Ascending aorta (tissue), 2 donors: ENCODE measurements around the gene SDK2. TPM values are rescaled to one million over a fixed set of nuclear protein-coding genes. Genes with fewer than 3 reads are reported as not detected.

Source experiments
- DNase-seq, 2 donors: peaks; one replicate each; pipeline ENCODE4 v3.0.0-alpha.2; 2019; ENCODE audit warnings: low spot score in 2 of 2
- H3K27ac ChIP-seq, 2 donors: fragments of 200-600 bp; sonication (generic); one replicate each; pipeline ENCODE4 v1.5.1; 2016 to 2017; ENCODE audit warnings: mild to moderate bottlenecking in 1 of 2
- H3K27me3 ChIP-seq: fragments of 200-600 bp; sonication (generic); one replicate; pipeline ENCODE4 v1.5.1; 2017
- H3K36me3 ChIP-seq, 2 donors: fragments of 200-600 bp; sonication (generic); one replicate each; pipeline ENCODE4 v1.5.1; 2016
- H3K4me1 ChIP-seq, 2 donors: fragments of 200-600 bp; sonication (generic); one replicate each; pipeline ENCODE4 v1.5.1; 2016 to 2017; ENCODE audit warnings: mild to moderate bottlenecking in 1 of 2
- H3K4me3 ChIP-seq, 2 donors: fragments of 200-600 bp; sonication (generic); one replicate each; pipeline ENCODE4 v1.5.1; 2016 to 2017; ENCODE audit warnings: mild to moderate bottlenecking in 1 of 2
- H3K9me3 ChIP-seq, 2 donors: fragments of 200-600 bp; sonication (generic); one replicate each; pipeline ENCODE4 v1.5.1; 2016
- CTCF ChIP-seq, 3 experiments: fragments of 200-600 bp in 2 of 3; fragments of 450-650 bp in 1 of 3; sonication (generic) in 2 of 3; IDR thresholded peaks; one replicate each; pipeline ENCODE4 v1.5.1; 2016 to 2019; ENCODE audit warnings: antibody characterized with exemption in 3 of 3, mild to moderate bottlenecking in 1 of 3, moderate library complexity in 1 of 3
- intact Hi-C: fragments of 100-400 bp; cut with DNase I; formaldehyde crosslinking; loops from one replicate; pipeline ENCODE4 v1.15.1; 2023
- total RNA-seq: library from RNA; depleted of rRNA; stranded (reverse); fragments of >200 nt; gene quantifications from one replicate; pipeline ENCODE4 v1.1.0, GENCODE V29; 2016

SDK2 gene
- total RNA-seq, 1 donor from 2014 or later, result 8.1 TPM

- no peak for TF ChIP-seq CTCF (IDR thresholded peaks at IDR 0.05)
- H3K27me3 ChIP-seq, result no peaks in the 10 kb centered on the region
- no peak overlapping the region for H3K27ac ChIP-seq
- peaks cover 0 to 7% of the 10 kb centered on the region in 2 donors for H3K36me3 ChIP-seq
- H3K9me3 ChIP-seq, result no peaks in the 10 kb centered on the region
- DNase-seq, result no peak
- H3K4me3 ChIP-seq, result no peak overlapping the region
- H3K4me1 ChIP-seq, result no peaks in the 10 kb centered on the region
- intact Hi-C loops, result no loop called here
Measured at GRCh38 chr17:73399056-73399455, 245.2 kb downstream of the SDK2 start.

- H3K9me3 ChIP-seq, result no peaks in the 10 kb centered on the region
- no peaks in the 10 kb centered on the region for H3K27me3 ChIP-seq
- peaks cover 0 to 7% of the 10 kb centered on the region in 2 donors for H3K36me3 ChIP-seq
- H3K4me1 ChIP-seq, result no peaks in the 10 kb centered on the region
- intact Hi-C loops, result no loop called here
- no peak overlapping the region for H3K27ac ChIP-seq
- no peak for DNase-seq
- TF ChIP-seq CTCF (IDR thresholded peaks at IDR 0.05), result no peak
- no peak overlapping the region for H3K4me3 ChIP-seq
Measured at GRCh38 chr17:73397856-73398540, 246.2 kb downstream of the SDK2 start.

- H3K27me3 ChIP-seq, result no peaks in the 10 kb centered on the region
- H3K9me3 ChIP-seq, result no peaks in the 10 kb centered on the region
- no peak for DNase-seq
- H3K36me3 ChIP-seq, result peaks cover 0 to 7% of the 10 kb centered on the region in 2 donors
- TF ChIP-seq CTCF (IDR thresholded peaks at IDR 0.05), result no peak
- intact Hi-C loops, result no loop called here
- no peaks in the 10 kb centered on the region for H3K4me1 ChIP-seq
- no peak overlapping the region for H3K27ac ChIP-seq
- no peak overlapping the region for H3K4me3 ChIP-seq
Measured at GRCh38 chr17:73397278-73397826, 246.9 kb downstream of the SDK2 start.

- no peak for DNase-seq
- no peak for TF ChIP-seq CTCF (IDR thresholded peaks at IDR 0.05)
Measured at GRCh38 chr17:73396431-73397277, 247.6 kb downstream of the SDK2 start.

GRCh38 chr17:73394512-73395450 lies 249.5 kb downstream of the SDK2 start:
- Histone ChIP-seq H3K36me3 (no peaks in the 10 kb centered on the region), H3K4me1 (no peaks in the 10 kb centered on the region), H3K9me3 (no peaks in the 10 kb centered on the region), H3K27me3 (no peaks in the 10 kb centered on the region), H3K4me3 (no peak overlapping the region), H3K27ac (no peak overlapping the region)
- DNase-seq, result no peak
- no peak for TF ChIP-seq CTCF (IDR thresholded peaks at IDR 0.05)
- intact Hi-C loops, result no loop called here

More at GRCh38 chr17:73396431-73397277, 247.6 kb downstream of the SDK2 start:
- Histone ChIP-seq H3K9me3 (no peaks in the 10 kb centered on the region), H3K4me3 (no peak overlapping the region), H3K4me1 (no peaks in the 10 kb centered on the region), H3K27me3 (no peaks in the 10 kb centered on the region), H3K27ac (no peak overlapping the region), H3K36me3 (peaks cover 0 to 7% of the 10 kb centered on the region in 2 donors)
- intact Hi-C loops, result no loop called here
